HG02588 (cell line): ENCODE measurements around the gene IFT80.

ENCODE experiments used
- ATAC-seq: cut with Tn5 transposase; IDR thresholded peaks from one replicate; pipeline ENCODE4 v1.9.1; 2021; ENCODE audit warnings: mild to moderate bottlenecking, moderate library complexity; ENCODE audit not compliant: unreplicated experiment

Gene IFT80

GRCh38 chr3:160213191-160213590, 185.8 kb downstream of the IFT80 start:
- no peak for ATAC-seq

GRCh38 chr3:160210799-160211221, 188.2 kb downstream of the IFT80 start:
- ATAC-seq = no peak

GRCh38 chr3:160210341-160210740, 188.7 kb downstream of the IFT80 start:
- no peak for ATAC-seq
